GM19463 (cell line): Measurements from ENCODE around the gene TACC3.

ENCODE experiments used
- ATAC-seq: cut with Tn5 transposase; IDR thresholded peaks from one replicate; pipeline ENCODE4 v1.9.1; 2021; ENCODE audit warnings: mild to moderate bottlenecking, moderate library complexity; ENCODE audit not compliant: unreplicated experiment

Gene TACC3

DNA sequence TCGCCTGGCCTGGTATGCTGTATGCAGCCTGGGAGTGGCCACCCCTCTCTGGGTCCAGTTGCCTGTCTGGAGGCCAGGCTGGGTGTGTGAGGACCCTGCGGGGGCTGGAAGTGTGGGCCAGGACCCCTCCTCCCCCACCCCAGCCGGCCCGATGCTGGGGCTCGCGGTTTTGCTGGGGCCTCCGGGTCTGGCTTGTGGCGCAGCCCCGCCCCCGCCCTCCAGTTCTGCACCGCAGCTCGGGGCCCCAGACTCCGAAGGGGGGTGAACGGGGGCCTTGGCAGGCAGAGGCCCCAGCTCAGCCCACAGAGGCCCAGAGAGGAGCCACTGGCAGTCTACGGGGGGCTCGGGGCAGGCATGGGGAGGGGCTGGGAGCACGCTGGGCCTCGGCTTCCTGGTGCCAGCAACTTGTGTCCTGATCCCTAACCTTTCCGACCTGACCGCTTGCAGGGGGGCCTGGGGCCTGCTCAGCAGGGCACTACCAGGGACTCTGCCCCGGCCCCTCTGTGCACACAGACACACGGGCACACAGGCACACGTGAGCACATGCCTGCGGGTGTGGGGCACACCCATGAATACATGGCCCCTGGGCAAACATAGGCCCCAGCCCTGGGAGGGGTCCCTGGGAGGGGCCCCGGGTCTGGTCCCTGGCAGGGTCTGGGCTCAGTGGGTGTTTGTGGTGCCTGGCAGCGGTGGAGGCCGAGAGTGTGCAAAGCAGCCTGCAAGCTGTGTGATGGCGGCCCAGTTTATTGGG is 50.4 kb downstream of the TACC3 start:
- ATAC-seq: no peak

GRCh38 chr4:1772853-1773538 is 51.7 kb downstream of the TACC3 start:
- no peak for ATAC-seq

DNA sequence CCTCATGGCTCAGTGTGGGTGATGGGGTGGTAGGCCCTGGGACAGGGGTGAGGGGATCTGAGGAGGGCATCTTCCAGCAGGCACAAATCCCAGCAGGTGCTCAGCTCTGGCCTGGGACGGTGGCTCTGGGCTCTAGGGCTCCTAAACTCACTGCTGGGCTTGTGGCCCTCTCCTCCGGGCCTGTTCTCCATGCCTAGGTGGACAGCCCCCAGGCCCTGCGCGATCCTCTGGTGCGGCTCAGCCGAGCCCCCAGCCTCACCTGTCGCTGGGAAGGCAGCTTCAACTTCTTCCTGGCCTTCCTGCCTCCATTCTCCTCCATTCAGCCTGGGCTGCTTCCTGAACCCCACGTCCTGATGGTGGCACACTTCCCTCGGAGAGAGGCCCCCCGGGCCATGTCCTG is 52.4 kb downstream of the TACC3 start:
- no peak for ATAC-seq

DNA sequence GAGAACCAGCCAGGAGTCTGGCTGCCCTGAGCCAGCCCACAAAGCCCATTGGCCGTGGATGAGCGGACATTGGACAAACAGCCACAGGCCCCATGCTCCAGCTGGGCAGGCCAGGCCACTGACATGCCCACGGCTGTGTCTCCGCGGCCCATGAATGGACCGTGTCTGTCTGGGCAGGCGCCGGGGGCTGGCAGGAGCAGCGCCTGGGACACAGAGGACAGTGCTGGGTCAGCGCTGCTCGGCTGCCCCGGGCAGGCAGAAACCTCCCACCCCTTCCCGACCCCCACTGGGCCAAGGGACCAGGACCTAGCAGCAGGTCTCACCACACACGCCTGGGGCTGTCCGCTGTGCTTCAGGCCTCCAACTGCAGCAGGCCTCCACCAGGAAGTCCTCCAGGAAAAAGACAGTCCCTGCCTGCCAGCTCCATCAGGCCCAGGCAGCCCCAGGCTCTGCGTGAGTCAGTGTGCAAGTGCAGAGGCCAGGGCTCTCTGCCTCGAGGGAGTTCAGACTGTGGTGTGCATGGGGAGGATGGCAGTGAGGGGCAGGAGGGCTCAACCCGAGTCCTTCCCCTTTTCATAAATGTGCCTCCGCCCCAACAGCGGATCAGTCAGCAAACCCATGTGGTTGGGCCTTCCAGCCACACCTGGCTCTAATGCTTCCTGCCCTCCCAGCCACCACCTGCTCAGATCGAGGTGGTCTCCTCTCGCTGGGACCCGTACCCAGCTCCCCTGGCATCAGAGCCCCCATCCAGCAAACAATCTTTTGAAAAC is 54.6 kb downstream of the TACC3 start:
- no peak for ATAC-seq

- ATAC-seq: no peak
Observed at GRCh38 chr4:1776521-1777161, 55.3 kb downstream of the TACC3 start.

- ATAC-seq: no peak
Observed at GRCh38 chr4:1777822-1778641, 56.7 kb downstream of the TACC3 start.

- ATAC-seq: no peak
Observed at GRCh38 chr4:1778642-1779392, 57.5 kb downstream of the TACC3 start.

GRCh38 chr4:1779588-1780382 is 58.5 kb downstream of the TACC3 start:
- ATAC-seq: no peak

DNA sequence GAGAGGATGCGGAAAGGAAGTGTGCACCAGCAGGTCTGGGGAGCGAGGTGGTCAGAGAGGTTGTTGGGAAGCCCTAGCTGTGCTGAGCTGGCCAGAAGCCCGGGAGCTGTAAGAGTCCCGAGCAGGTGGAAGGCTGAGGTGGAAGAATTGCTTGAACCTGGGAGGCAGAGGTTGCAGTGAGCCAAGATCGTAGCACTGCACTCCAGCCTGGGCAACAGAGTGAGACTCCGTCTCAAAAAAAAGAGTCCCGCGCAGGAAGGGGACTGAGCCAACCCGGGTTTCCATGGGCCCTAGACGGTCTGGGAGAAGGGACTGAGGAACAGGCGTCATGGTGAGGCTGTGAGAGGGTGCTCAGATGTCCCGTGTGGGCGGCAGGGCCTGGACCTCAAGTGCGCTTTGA is 59.1 kb downstream of the TACC3 start:
- ATAC-seq: no peak

- no peak for ATAC-seq
Observed at GRCh38 chr4:1783015-1783414, 61.7 kb downstream of the TACC3 start.

DNA sequence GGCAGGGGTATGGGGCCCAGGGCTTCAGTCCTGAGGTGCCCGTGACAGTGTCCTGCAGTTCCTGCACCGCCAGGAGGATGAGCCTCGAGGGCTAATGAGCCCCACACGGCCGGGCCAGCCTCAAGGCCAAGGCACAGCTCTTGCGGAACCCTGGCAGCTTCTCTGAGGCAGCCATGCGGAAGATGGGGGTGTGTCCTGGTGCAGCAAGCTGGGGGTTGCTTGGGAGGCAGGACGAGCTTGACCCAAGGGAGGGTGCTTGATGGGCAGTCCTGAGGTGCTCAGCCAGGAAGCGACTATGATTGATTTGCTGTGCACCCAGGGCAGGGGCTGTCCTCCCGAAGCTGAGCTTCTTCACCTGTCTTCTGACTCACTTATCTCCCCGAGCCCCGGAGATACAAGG is 62.6 kb downstream of the TACC3 start:
- no peak for ATAC-seq

- ATAC-seq: no peak
Observed at GRCh38 chr4:1784395-1784788, 63.1 kb downstream of the TACC3 start.

DNA sequence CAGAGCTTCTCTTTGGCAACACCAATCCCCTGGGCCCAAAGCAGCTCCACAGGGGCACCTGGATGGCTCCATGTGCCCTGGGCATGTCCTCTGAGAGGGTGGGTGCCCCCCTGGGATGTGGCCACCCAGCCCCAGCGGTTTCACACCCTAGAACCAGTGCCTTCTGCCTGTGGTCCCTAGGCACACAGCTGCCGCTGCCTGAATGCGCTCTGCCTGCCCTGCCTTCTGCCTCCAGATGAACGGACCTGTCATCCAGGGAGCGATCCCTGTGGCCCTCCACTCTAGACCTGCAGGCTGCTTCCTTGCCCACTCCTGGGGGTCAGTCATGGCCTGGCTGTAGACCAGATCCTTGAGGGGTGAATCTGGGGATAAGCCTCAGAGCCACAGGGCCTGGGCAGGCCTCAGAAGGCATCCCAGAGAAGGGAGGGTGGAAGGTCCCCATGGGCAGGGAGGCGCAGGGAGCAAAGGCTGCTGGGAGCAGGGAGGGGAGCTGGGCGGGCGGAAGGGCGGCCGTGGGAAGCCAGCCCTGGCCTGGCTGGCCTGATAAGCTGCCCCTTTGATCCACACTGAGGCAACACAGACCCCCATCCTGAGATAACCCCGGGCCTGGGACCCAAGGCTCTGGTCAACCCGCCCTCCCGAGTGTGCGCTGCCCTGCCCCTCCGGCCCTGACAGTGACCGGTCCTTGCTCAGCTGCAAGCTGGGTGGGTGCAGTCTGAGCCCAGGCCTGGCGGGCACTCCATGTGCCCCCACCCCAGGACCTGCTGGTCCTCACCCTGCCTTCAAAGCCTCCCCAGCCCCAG is 63.7 kb downstream of the TACC3 start:
- no peak for ATAC-seq

GRCh38 chr4:1785592-1785991 is 64.3 kb downstream of the TACC3 start:
- no peak for ATAC-seq

DNA sequence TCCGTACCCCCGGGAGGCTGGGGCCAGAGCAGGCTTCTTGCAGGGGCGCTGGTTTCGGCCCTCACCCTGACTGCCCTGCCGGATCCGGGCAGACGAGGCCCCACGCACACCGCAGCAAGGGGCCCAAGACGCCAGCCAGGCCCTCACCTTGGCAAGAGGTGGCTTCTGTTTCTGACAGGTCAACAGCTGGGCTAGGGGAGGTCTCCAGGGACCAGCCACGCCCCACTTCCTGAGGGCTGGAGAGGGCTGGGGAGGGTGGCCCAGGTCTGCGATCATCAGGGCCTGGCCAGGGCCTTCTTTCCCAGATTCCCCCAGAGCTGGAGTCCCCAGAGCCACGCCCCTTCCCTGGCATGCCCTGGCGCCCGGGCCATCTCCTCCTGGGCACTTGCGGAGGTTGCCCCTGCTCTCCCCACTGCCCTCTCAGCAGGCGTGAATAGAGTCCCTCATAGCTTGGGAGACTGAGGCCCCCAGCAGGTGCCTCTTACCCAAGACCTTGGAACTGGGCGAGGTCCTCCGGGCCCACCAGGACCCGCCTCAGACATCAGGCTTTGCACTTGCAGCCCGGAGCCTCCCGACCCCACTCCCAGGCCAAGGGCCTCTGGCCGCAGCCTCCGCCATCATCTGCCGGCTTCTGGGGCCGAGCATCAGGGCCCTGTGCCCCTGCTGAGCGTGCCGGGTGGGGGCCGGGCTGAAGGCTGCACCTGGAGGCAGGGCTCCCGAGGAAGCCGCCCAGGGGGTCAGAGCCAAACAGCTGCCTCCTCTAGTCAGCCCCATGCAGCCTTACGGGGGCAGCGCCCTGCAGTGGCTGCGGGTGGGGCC is 65.4 kb downstream of the TACC3 start:
- ATAC-seq: no peak

DNA sequence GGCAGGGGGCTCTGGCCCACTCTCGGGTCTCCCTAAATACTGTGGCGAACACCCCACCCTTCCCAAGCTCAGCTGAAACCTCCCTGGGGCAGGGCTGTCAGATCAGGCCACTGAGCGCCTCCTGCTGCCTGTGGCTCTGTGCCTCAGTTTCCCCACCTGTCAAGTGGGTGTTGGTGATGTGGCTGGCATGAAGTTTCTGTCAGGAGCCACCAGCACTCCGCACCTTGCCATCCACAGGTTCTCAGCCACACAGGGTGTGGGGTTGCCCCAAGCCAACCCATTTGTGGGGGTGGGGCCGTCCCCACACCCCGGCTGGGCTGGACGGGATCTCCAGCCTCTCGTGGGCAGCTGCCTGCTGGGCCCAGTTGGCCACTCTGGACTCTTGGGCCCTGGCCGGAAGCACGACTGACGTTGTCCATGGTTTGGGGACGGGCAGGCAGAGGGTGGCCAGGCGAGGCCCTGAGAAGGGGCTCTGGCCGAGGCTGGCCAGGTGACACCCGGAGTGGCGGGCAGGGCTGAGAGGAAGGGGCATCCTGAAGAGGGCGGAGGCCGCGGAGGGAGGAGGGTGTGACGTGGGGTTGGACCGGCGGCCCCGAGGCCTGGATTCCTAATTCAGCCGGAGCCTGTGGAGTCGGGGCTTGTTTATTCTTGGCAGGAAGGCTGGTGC is 66.2 kb downstream of the TACC3 start:
- ATAC-seq: no peak
